Stimulated activated CD8-positive, alpha-beta memory T cell treated with anti-CD3 and anti-CD28 coated beads, Interleukin-15, amount 100 ng/mL, for 48 hours (primary cell): ENCODE results near the gene GOLGA6A.
"Not testable (repeated sequence)": the region's sequence is repeated elsewhere in the genome, so short reads cannot be mapped to it uniquely, and the experiment has no call there.

ENCODE experiments used
- DNase-seq, 2 donors: peaks; one replicate each; pipeline ENCODE4 v3.0.0-alpha.2; 2020; ENCODE audit warnings: low read depth in 2 of 2

GOLGA6A gene

GRCh38 chr15:74052271-74053260 is 29.8 kb downstream of the GOLGA6A start:
- DNase-seq, result not testable (repeated sequence)

DNA sequence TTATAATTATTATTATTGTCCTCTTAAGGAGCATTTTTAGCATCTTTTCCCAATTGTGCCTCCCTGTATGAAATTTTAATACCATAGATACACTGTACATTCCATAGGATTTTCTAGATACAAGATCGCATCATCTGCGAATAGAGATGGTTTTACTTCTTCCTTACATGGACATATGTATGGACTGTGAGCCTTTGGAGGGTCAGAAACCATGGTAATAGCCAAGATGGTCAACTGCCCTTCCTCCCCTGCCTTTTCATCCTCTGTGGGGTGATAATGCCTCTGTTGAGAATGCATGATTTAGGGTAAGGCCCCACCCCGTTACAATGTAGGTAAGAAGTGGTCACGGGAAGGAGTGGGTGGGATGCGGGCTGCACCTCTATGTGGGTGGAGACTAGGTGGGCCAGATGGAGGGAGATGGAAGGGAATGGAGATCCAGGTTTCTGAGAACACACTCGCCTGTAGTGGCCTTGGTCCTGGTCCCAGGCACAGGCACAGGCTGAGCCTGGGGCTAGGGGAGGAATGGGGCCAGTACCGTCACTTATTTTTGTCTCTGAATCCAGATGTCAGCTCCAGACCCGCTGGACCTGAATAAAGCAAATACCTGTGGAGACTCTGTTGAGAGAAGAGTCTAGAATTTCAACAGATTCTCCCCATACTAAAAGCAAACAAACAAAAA is 31.7 kb downstream of the GOLGA6A start:
- no peak for DNase-seq

DNA sequence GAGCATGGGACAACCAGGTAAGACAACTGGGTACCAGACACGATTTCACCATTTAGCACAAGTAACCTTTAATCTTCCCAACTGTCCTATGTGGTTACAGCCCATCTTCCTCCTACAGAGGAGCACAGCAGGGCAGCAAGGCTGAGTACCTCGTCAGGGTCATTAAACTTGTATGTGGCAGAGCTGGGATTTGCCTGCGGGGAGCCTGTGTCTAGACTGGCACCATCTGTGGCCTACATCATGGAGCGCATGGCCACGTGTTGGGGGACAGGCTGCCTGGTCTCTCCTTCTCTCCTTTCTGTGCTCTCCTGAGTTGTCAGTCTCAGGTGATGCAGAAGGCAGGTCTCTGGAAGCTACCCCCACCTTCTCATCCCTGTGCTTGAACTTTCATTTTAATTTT is 32.2 kb downstream of the GOLGA6A start:
- DNase-seq, result no peak

DNA sequence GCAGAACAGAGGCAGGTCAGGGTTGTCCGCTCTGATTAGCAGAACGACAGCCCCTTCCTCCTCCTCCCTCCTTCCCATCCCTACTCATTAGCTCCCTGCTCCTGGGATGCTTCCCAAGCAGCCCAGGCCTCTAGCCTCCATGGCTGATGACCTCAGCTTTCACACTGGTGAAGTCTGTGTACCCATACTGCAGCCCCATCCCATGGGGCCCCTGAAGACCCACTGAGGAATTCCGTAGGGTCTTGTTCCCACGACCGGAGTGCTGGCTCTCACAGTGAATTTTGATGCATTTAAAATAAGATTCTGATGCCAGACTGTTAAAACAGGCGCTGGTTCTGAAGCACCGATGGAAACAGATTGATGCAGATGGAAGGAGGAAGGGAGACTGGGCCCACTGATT is 36.1 kb downstream of the GOLGA6A start:
- DNase-seq, result no peak

- no peak for DNase-seq
Observed at GRCh38 chr15:74045636-74046274, 36.6 kb downstream of the GOLGA6A start.

- no peak for DNase-seq
Observed at GRCh38 chr15:74045184-74045583, 37.2 kb downstream of the GOLGA6A start.

GRCh38 chr15:74044267-74045110 is 37.9 kb downstream of the GOLGA6A start:
- no peak for DNase-seq

GRCh38 chr15:74043425-74044266 is 38.7 kb downstream of the GOLGA6A start:
- no peak for DNase-seq

- no peak for DNase-seq
Observed at GRCh38 chr15:74042603-74043424, 39.5 kb downstream of the GOLGA6A start.

DNA sequence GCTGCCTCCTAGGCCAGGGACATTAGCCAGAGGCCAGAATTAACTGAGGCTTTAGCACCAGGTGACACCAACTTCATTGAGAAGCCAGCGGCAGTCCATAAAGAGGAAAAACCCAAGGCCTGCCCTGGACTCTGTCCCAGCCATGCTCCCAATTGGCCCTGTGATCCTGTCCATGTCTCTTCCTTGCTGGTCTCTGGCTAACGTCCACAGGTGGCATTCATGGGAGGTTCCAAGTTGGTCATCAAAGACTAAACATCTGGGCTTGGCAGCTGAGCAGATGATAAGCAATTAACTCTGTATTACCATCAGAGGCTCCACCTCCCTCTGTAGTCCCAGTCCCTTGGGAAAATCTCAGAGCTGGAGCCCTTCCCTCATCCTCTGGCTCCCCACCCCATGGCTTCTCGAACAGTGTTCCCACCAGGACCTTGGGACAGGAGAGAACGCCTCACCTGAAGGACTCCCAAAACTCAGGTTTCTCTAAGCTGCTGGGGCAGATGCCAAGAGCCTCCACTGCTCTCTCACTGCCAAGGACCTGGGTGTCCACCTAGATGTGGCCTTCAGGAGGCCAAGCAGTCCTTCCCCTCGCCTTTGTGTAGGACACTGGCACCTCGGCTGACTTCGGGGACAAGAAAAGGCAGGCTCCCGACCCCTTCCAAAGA is 40.4 kb downstream of the GOLGA6A start:
- no peak for DNase-seq

DNA sequence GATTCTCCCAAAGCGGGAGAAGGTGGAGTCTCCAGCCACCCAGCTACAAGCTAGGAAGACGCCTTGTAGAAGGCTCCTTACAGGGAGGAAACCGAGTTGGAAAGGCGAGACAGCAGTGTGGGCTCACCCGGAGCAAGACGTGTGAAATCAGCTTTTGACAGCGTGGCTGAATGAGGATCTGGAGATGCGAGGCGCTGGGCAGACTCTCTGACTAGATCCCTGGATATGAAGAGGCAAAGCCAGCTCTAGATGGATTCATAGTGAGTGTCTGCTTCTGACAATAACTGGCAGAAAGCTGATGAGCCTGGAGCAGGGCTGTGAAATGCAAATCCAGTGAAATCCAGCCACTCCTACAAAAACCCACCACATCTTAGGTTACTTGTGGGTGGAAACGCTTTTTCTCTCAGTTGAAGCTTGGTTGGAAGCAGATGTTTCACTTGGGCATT is 41.0 kb downstream of the GOLGA6A start:
- no peak for DNase-seq

DNA sequence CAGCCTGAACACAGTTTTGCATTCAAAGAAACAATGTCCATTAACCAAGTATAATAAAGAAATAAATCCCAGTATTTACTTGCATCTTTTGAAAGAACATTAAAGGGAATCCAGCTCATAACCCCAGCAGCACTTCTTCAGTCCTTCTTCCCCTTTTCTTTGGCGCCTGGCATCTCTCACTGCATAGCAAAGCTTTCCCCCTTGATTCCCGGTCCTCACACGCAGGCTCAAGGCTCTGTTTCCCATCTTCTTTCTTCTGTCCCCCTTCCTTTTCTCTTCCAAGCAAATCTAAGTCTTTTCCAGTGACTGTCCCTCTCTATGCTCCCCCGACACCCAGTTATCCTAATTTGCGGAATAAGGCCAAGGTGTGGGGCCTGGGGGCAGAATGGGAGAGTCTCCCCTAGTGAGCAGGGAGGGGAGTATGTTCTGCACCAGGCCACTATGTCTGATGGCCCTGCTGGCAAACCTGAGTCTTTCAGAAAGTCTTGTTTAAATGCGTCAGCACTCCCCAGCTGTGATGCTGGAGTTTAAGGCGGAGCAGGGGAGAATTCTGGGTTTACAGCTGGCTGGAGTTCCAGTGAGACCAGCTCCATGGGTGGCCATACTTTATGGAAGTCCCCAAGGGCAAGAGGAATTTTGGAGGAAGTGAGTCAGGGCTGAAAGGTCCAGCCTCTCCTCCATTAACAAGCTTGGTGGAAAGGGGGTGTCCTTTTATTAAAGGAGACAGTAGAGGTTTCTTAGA is 42.1 kb downstream of the GOLGA6A start:
- no peak for DNase-seq

DNA sequence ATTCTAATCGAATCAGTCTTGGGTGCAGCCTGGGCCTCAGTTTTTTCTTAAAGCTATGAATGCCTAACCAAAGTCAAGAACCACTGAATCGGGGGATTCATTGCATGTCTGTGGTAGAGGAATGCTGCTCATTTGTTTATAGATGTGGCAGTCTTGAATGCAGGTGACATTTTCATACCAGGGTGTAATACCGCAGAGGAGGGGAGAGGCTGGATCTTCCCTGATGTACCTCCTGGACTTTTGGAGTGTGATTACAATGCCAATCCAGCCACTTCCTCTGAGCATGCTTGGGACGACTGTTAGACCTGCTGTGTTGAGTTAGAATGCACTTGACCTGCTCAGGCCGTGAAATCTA is 42.7 kb downstream of the GOLGA6A start:
- DNase-seq, result no peak

DNA sequence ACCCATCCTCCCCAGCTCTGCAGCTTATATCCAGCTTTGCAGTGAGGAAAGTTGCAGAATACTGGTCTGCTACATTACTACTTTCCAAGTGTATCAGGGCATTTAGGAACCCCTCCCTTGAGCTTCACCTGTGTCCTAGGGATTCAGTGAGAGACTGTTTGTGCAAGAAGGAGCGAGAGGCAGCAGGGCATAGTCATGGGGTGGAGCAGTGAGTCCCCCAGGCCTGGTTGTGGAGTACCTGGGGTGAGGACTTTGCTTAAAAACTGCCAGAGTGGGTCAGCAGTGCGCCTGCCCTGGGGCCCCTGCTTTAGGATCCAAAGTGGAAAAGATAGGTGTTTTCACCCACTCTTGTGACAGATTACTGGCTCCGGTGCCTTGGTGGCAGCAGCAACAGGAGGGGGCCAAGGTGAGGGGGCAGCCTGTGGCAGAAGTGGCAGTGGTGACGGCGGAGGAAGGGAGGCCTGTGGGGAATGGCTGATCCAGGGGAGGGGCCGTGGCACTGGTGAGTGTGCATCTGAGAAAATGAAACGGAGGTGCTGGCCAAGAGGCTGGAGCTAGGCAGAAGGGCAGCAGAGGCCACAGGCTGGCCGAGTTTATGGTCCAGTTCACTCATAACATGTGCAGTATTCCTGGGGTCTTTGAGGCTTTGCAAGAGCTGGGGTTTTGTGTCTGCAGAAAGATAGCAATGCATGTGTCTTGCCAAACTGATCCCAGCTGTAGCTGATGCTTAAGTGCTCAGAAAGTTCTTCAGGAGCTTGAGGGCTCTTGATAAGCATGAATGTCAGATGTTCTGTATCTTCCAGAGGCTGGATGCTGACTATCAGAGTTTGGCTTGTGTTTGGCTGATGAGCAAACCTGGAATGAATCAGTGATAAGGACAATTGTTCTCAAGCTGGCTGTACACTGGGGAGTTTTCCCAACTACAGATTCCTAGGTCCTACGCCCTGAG is 43.4 kb downstream of the GOLGA6A start:
- DNase-seq, result no peak

GRCh38 chr15:74037171-74038117 is 44.9 kb downstream of the GOLGA6A start:
- DNase-seq, result no peak
